Measurements from ENCODE around the gene CFAP100.

CFAP100 gene

DNA sequence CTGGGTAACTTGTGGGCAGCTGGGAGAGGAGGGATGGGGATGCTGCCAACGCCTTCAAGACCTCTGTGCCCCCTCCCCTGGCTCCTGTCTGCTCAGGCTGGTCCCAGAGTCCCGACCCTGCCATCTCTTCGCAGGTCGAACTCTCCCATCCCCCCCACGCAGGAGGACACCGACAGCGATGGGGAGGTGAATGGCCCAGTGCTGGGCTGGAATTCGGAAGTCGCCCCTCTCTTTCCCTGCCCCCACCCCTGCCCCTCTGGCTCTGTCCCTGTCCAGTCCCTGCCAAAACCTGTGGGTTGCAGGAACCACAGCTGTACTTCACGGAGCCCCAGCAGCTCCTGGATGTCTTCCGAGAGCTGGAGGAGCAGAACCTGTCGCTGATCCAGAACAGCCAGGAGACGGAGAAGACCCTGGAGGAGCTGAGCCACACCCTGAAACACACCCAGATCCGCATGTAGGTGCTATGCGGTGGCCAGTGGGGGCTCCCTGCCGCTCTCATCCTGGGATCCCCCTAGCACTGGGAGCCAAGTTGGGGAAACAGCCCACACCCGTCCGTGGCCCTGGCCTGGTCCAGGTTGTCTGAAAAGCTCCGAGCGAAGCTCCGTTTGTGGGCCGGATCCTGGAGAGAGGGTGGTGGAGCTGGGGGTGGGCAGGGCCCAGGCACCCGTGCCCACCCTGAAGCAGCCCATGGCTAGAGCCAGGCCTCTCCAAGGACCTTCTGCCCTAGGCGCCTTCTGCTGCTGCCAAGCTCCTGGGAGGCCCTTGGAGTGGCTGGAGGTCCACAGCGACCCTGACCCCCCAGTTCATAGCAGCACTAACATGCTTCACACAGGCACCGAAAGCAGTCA, 28.7 kb downstream of the CFAP100 start:
- DNase-seq (ENCODE audit: low spot score), result no peak

DNA sequence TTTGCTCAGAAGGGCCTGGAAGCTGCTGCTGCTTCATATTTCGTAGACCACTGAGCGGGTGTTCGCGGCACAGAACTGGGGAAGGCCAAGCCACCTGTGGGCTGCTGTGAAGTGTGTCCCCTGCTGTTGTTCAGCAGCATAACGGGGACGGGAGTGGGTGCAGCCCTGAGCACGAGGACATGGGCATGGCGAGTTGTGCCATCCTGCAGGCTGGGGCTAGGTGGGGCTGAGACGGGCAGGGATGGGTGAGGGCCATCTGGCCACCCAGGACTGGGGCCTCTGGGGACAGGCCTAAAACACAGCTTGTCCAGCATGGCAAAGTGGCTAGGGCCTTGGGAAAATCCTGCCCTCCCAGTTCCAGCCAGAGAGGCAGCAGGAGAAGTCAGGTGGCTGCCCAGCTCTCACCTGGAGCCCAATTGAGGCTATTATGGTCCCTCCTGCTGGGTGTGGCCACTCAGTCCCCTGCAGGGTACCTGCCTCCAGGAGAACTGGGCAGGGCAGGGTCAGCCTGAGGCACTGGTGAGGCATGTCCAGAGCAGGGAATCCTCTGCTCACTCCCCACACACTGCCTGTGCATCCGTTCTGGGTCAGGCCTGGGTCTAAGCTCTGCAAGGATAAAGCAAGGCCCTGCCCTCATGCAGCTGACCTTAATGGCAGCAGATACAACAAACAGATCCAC, 29.5 kb downstream of the CFAP100 start:
- DNase-seq (ENCODE audit: low spot score), result no peak

DNA sequence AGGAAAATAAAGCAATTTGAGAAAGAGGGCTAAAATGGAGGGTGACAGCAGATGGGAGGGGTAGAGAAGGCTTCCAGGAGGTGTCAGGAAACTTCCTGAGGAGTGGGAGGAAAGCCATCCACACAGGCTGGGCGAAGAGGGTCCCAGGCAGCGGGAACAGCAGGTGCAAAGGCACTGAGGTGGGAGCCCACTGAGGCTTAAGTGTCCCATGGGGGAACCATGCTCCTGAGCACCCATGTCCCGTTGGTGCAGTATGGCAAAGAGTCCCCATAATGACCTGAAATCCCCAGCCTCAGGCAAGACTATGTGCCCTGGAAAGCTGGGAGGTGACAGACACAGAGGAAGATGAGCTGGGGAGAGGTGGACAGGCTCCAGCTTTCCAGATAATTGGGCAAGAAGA, 30.0 kb downstream of the CFAP100 start:
- DNase-seq (ENCODE audit: low spot score), result no peak

DNA sequence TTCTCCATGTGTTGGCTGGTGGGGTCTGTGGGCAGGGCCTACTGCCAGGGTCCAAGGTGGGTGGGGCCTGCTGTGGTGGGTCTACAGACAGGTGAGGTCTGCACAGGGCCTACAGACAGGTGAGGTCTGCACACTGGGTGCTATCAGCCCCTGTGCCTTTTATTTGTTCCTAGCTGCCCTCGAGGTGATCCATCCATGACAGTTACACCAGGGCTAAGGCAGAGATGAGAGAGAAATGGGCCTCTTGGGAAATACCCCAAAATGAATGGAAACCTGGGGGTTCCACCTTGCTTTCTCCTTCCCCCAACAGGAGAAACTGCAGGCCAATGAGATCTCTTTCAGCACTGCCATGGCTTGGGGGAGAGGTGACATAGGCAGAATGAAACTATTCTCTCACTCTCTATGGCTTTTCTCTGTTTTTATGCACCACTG, 36.4 kb downstream of the CFAP100 start:
- no peak for DNase-seq (ENCODE audit: low spot score)

GRCh38 chr3:126432361-126433104, 37.8 kb downstream of the CFAP100 start:
- no peak for DNase-seq (ENCODE audit: low spot score)

GRCh38 chr3:126433105-126433430, 38.4 kb downstream of the CFAP100 start:
- no peak for DNase-seq (ENCODE audit: low spot score)

DNA sequence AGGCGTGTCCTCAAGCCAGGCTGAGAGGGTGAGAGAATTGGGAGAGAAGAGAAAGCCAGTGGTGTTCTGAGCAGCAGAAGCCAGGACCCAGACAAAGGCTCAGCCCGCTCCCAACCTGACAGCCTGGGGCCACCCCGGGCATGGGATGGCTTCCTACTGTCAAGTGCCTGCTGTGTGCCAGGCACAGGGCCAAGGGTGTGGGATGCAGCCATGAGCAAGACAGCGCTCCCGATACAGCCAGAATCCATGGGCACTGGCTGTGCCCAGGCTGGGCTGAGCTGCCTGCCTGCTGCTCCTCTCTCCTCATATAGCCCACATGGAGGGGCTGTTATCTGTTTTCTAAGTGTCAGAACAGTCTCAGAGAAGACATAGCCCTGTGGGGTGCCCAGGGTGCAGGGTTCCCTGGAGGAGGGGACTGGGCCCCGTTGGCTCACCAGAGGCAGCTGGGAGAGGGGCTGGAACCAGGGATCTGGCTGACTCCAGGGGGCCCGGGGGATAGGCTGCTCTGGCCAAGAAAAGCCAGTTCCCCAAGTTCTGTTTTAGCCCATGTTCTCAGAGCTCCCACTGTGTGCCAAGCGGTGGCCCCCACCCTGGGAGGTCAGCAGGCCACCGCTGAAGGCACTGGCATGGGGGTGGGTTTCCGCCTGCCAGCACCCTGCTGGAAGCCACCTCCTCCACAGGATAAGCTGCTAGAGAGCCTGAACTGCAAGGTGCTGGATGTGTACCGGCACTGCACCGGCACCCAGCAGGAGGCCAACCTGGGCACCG, 39.0 kb downstream of the CFAP100 start:
- DNase-seq (ENCODE audit: low spot score), result no peak

DNA sequence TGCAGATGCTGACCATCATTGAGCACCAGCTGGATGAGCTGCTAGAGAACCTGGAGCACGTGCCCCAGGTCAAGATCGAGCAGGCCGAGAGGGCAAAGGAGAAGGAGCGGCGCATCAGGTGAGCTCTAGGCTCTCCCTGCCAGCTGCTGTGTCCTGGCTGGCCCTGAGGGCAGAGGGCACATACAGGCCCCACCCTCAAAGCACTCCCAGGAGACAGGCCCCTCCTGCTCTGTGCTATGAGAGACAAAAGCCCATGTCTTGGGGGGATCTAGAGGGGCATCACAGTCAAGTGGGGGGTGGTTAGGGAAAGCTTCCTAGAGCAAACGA, 39.5 kb downstream of the CFAP100 start:
- DNase-seq (ENCODE audit: low spot score), result no peak

- no peak for DNase-seq (ENCODE audit: low spot score)
Measured at GRCh38 chr3:126434931-126435411, 40.3 kb downstream of the CFAP100 start.

GRCh38 chr3:126435456-126436315, 41.0 kb downstream of the CFAP100 start:
- no peak for DNase-seq (ENCODE audit: low spot score)

- DNase-seq (ENCODE audit: low spot score), result no peak
Measured at GRCh38 chr3:126436826-126437717, 42.4 kb downstream of the CFAP100 start.

- no peak for DNase-seq (ENCODE audit: low spot score)
Measured at GRCh38 chr3:126438186-126438585, 43.5 kb downstream of the CFAP100 start.

DNA sequence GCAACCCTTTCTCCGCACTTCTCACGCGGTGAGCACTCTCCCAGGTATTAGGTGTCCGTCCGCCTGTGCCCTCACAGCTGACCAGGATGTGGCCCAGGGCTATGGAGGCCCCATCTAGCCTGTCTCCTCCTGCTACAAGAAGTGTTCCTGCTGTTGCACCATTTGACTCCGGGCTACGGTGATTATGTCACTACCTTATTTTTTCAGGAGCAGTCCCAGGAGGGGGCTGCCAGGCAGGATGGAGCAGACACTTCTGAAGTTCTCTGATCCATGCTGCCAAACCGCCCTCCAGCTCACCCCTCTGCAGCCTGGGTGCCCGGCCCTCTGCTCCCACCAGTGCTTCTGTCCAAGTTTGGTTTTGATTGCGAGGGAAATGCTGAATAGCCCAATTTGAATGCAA, 44.0 kb downstream of the CFAP100 start:
- DNase-seq (ENCODE audit: low spot score), result no peak

- DNase-seq (ENCODE audit: low spot score), result no peak
Measured at GRCh38 chr3:126439346-126439967, 44.7 kb downstream of the CFAP100 start.

- DNase-seq (ENCODE audit: low spot score), result no peak
Measured at GRCh38 chr3:126439968-126440708, 45.4 kb downstream of the CFAP100 start.

- DNase-seq (ENCODE audit: low spot score), result no peak
Measured at GRCh38 chr3:126440709-126440995, 45.9 kb downstream of the CFAP100 start.

DNA sequence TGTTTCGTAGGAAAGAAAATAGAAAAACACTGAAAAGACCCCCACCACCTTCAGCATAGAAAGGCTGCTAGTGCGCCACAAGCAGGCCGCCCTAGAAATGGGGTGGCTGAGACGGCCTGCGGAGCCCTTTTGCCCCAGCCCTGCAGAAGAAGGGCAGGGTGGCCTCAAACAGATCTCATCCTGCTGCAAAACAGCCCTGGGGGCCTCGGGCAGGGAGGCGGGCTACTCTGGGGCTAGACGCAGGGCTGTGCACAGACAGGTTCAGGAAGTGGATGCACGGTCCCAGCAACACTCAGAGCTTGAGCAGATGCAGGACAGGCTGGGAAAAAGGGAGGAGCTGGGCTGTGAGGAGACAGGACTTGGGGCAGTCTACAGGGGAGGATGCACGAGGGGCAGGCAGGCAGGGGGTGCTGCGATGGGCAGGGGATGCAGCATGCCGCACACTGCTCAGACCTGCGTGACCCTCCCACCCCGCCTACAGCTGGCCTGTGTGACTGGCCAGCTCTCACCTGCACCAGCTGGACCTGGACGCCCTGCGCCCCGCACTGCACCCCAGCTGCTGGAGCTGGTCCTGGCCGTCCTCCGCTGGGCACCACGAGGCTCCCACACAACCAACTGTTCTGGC, 46.7 kb downstream of the CFAP100 start:
- no peak for DNase-seq (ENCODE audit: low spot score)

GRCh38 chr3:126442094-126442855, 47.6 kb downstream of the CFAP100 start:
- DNase-seq (ENCODE audit: low spot score), result no peak

Measured in COLO829 (cell line).